Measurements from ENCODE around the gene TMEM150B. TPM values are rescaled to one million over a fixed set of nuclear protein-coding genes. Genes with fewer than 3 reads are reported as not detected.

Gene TMEM150B
- total and polyA plus RNA-seq, 2 donors (not counting 3 experiments of a cell fraction or from before 2014, with no cell fraction given), result not detected

GRCh38 chr19:55310498-55310897 lies 14.6 kb downstream of the TMEM150B start:
- intact Hi-C loops (cut with micrococcal nuclease) (no loop called here), dilution Hi-C loops (cut with MboI; ENCODE audit: extremely low pct_ligation_motif_present, low sequenced_read_pairs) (no loop called here)
- BruUV-seq (replicated peaks), result no TSS peak
- Histone ChIP-seq H3K36me3 (ENCODE audit: control insufficient read depth in 2 of 2, extremely low read depth in 1 of 2, insufficient read depth in 2 of 2, low read length in 2 of 2) (no peaks in the 10 kb centered on the region), H3K9ac (replicated peaks; ENCODE audit: extremely low read depth, insufficient read depth, low read length) (no peak overlapping the region), H4K20me1 (replicated peaks; ENCODE audit: control insufficient read depth, extremely low read depth, insufficient read depth, low read length) (no peaks in the 10 kb centered on the region), H3K9me1 (replicated peaks; ENCODE audit: control insufficient read depth, extremely low read depth, insufficient read depth, low read length) (no peaks in the 10 kb centered on the region), H3K27ac (ENCODE audit: insufficient read depth, low read depth, low read length) (no peak overlapping the region), H3K79me2 (ENCODE audit: control insufficient read depth, insufficient read depth, low read length) (no peaks in the 10 kb centered on the region), H2AFZ (ENCODE audit: low read depth, low read length) (no peak overlapping the region), H3K4me2 (ENCODE audit: insufficient read depth, low read length) (no peak overlapping the region), H3K4me3 (replicated peaks in 1 of 3; ENCODE audit: insufficient read depth in 1 of 3, low read depth in 1 of 3, low read length in 3 of 3) (no peak overlapping the region), H3K4me1 (ENCODE audit: control insufficient read depth, extremely low read depth, insufficient read depth, low read length) (no peaks in the 10 kb centered on the region), H3K9me3 (replicated peaks; ENCODE audit: control insufficient read depth, insufficient read depth, low read length) (no peaks in the 10 kb centered on the region), H3K27me3 (ENCODE audit: control insufficient read depth in 2 of 2, insufficient read depth in 2 of 2, low read length in 2 of 2) (no peaks in the 10 kb centered on the region)
- POLR2A ChIA-PET, result no interaction called here
- DNase-seq (ENCODE audit: low read depth, low spot score), result no peak
- TF ChIP-seq FOS (IDR thresholded peaks at IDR 0.05; ENCODE audit: borderline replicate concordance, insufficient read depth, low read length) (no peak), MAX (IDR thresholded peaks at IDR 0.05; ENCODE audit: insufficient read depth, insufficient read length) (no peak), CTCF (IDR thresholded peaks at IDR 0.05; ENCODE audit: extremely low read depth in 1 of 2, insufficient read depth in 1 of 2, low read depth in 1 of 2, low read length in 2 of 2) (no peak), GATA2 (IDR thresholded peaks at IDR 0.05; ENCODE audit: insufficient read depth, insufficient read length, low read depth, low read length) (no peak), POLR2AphosphoS5 (IDR thresholded peaks at IDR 0.05; ENCODE audit: insufficient read depth, low read depth, low read length) (no peak), POLR2A (IDR thresholded peaks at IDR 0.05; ENCODE audit: low read depth, low read length) (no peak), JUN (IDR thresholded peaks at IDR 0.05; ENCODE audit: borderline replicate concordance, insufficient read depth, insufficient read length, low read depth) (no peak), EZH2 (IDR thresholded peaks at IDR 0.05; ENCODE audit: borderline replicate concordance, low read depth, low read length, severe bottlenecking) (no peak), MYC (IDR thresholded peaks at IDR 0.05; ENCODE audit: low read depth, low read length) (no peak)
- FAIRE-seq, result no peak
- CTCF ChIA-PET, result interaction anchor here (1.3 to 1.5 kb wide), 2 partner anchors 9 to 19 kb away, joined by 4 to 7 read pairs; no protein-coding TSS in a partner anchor
